ENCODE measurements around the gene MSGN1. TPM values are rescaled to one million over a fixed set of nuclear protein-coding genes. Genes with fewer than 3 reads are reported as not detected.

The MSGN1 gene
- total RNA-seq, 4 donors from 2014 or later, result not detected

DNA sequence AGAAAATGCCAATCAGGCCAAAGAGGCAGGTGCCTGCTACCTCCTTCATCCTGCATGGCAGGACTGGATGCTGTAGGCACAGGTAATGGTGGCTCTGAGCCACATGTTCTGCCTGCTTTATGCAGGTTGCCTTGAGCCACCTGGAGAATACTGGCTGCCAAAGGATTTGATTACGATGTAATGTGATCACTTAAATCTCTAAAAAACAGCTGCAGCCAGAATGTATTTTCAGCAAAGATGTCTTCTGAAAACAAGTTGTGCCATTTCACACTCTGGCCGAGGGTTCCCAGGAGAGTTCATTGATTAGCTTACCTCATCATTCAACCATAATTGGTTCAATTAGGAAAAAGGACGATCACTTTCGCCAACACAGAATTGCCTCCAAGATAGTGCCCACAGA lies 17.9 kb upstream of the MSGN1 start:
- Histone ChIP-seq H3K27ac (no peak overlapping the region), H3K36me3 (no peaks in the 10 kb centered on the region), H3K4me3 (no peak overlapping the region), H3K9me3 (no peaks in the 10 kb centered on the region), H3K4me1 (no peaks in the 10 kb centered on the region), H3K27me3 (no peaks in the 10 kb centered on the region)
- ATAC-seq, result no peak
- no peak for TF ChIP-seq EP300 (IDR thresholded peaks at IDR 0.05)
- no peak for TF ChIP-seq CTCF (IDR thresholded peaks at IDR 0.05)
- no peak for TF ChIP-seq POLR2A (IDR thresholded peaks at IDR 0.05)
- no peak for TF ChIP-seq POLR2AphosphoS5 (IDR thresholded peaks at IDR 0.05)
- 72 to 90% methylated on average over 3 to 4 of the region's 4 CpGs for WGBS, 2 donors (ENCODE audit: low coverage in 1 of 2)

DNA sequence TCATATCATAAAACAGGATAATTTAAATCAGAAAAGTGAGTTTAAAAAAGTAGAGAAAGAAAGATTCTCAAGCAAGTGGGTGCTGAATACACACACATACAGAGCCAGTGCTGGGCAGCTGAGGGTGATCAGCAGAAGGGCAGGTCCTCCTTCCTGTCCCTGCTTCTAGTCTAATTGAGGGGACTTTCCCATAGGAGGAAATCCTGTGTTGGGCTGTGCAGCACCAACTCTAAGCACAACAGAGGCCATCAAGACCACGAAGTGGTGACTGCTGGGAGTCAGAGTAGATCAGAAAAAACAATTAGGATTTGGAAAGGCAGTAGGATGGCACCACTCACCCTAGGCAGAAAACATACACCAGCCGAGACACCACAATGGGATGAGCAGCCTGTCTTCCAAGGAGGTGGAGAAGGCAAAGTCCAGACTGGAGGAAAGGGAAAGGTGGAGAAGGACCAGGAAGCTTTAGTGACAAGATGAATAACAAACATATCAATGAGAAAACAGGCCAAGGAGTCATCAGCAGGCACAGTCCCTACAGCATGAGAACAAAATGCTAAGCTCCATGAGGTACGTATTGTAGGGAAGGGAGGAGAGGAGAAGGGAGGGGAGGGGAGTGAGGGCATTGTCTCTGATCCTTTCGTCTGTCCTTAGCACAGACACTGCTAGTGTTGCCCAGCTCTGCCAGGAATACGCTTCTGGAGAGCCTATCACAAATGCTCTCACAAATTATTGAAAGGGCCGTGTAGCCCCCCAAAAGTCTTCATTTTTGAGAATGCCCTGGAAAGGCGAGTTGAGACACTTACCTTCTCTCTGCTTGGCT lies 16.7 kb upstream of the MSGN1 start:
- H3K27ac ChIP-seq, result no peak overlapping the region
- 53 to 63% methylated on average over 4 to 6 of the region's 7 CpGs for WGBS, 2 donors (ENCODE audit: low coverage in 1 of 2)
- H3K9me3 ChIP-seq, result no peaks in the 10 kb centered on the region
- no peaks in the 10 kb centered on the region for H3K27me3 ChIP-seq
- H3K36me3 ChIP-seq, result no peaks in the 10 kb centered on the region
- no peak for ATAC-seq
- TF ChIP-seq EP300 (IDR thresholded peaks at IDR 0.05) (no peak), POLR2AphosphoS5 (IDR thresholded peaks at IDR 0.05) (no peak), POLR2A (IDR thresholded peaks at IDR 0.05) (no peak), CTCF (IDR thresholded peaks at IDR 0.05) (no peak)
- H3K4me1 ChIP-seq, result no peaks in the 10 kb centered on the region
- no peak overlapping the region for H3K4me3 ChIP-seq

- Histone ChIP-seq H3K36me3 (no peaks in the 10 kb centered on the region), H3K9me3 (no peaks in the 10 kb centered on the region), H3K4me1 (no peaks in the 10 kb centered on the region), H3K27me3 (no peaks in the 10 kb centered on the region), H3K27ac (no peak overlapping the region), H3K4me3 (no peak overlapping the region)
- TF ChIP-seq CTCF (IDR thresholded peaks at IDR 0.05), result no peak
- no peak for TF ChIP-seq POLR2A (IDR thresholded peaks at IDR 0.05)
- no peak for ATAC-seq
- WGBS, 2 donors (ENCODE audit: low coverage in 1 of 2), result 24 to 29% methylated on average over 4 to 5 of the region's 5 CpGs
These were observed 16.0 kb upstream of the MSGN1 start for GRCh38 chr2:17800219-17800618.

GRCh38 chr2:17800693-17801458 lies 15.4 kb upstream of the MSGN1 start:
- H3K4me1 ChIP-seq, result no peaks in the 10 kb centered on the region
- H3K27me3 ChIP-seq, result no peaks in the 10 kb centered on the region
- H3K27ac ChIP-seq, result no peak overlapping the region
- TF ChIP-seq POLR2A (IDR thresholded peaks at IDR 0.05), result no peak
- no peak for TF ChIP-seq EP300 (IDR thresholded peaks at IDR 0.05)
- TF ChIP-seq CTCF (IDR thresholded peaks at IDR 0.05), result no peak
- TF ChIP-seq POLR2AphosphoS5 (IDR thresholded peaks at IDR 0.05), result no peak
- H3K4me3 ChIP-seq, result no peak overlapping the region
- no peak for ATAC-seq
- H3K9me3 ChIP-seq, result no peaks in the 10 kb centered on the region
- no peaks in the 10 kb centered on the region for H3K36me3 ChIP-seq
- 86 to 100% methylated on average over 1 of the region's 1 CpG for WGBS, 2 donors (ENCODE audit: low coverage in 1 of 2)
